Measurements from ENCODE around the gene CNDP1. TPM values are rescaled to one million over a fixed set of nuclear protein-coding genes. Genes with fewer than 3 reads are reported as not detected.

Gene CNDP1
- total RNA-seq, 1 experiment from 2014 or later: not detected

DNA sequence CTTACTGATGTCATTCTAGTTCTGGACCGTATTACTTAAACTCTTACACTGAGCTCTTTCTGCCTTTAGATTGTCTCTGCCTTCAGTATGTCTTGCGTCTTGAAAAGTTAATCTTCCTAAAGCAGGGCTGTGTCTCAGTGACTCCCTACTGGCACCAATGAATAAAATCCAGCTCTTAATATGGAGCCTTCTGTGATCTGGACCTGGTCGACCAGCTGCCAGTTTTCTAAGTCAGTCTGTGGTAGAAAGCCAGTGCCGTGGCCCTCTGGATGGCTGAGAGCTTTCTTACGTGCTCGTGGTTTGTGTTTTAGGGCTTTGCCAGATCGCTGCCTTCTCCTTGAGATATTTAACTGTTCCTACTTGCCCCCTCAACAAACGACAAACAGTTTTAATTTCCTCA, 90.2 kb downstream of the CNDP1 start:
- no peak for DNase-seq (ENCODE audit: low read depth)

DNA sequence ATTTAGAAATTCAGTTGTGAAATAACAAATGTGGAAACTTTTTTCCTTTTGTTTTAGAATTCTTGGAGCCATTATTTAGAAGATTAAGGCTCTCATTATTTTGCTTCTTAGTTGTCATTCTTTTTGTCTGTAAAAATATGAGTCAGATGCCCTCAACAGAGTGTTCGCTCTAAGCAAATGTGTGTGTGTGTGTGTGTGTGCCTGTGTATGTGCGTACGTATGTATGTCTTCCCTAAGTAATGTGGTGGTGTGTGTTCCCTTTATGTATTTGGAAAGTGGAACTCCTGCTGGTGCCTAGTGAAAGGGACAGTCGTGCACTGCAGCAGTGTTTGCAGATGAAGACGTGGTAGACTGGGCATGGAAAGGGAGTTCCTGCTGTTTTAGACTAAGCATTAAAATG, 90.9 kb downstream of the CNDP1 start:
- DNase-seq (ENCODE audit: low read depth): no peak

DNA sequence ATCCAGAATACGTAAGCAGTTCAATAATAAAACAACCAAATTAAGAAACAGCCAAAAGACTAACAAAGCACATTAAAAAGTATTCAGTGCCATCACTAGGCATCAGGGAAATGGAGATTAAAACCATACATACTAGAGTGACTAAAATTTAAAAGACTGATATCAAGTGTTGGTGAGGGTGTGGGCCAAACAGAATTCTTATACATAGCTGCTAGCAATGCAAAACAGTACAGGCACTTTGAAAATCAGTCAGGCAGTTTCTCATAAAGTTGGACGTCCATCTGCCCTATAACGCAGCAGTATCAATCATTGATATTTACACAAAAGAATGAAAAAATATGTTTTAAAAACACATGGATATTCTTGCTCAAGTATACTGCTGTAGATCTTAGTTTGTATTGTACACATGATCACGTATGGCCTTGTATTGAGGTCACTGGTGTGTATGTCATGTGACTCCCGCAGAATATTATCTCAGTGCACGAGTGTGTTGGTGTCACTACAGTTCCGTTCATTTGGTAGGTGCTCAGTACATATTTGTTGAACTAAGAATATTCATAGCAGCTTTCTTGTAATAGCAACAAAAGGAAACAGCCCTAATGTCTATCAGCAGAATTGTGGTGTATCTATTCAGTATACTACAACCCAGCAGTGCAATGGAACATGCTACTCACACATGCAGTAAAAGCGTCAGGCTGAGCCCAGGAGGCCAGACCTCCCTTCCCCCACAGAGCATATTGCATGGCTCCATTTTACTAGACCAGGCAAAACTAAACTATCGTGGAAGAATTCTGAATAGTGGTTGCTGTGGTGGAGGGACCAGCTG, 92.0 kb downstream of the CNDP1 start:
- no peak for DNase-seq (ENCODE audit: low read depth)

DNA sequence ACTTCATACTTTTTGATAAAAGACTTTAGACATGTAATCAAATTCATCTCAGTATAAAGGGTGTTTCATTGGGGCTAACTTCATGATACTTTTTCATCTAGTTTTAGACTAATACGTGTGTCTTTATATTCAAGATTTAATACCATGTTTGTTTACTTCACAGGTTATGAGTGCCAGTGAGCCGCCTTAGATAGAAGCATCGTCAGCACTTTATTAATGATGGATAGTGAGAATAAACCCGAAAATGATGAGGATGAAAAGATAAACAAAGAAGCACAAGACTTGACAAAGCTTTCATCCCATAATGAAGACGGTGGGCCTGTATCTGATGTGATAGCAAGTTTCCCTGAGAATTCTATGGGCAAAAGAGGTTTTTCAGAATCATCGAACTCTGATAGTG, 96.5 kb downstream of the CNDP1 start:
- no peak for DNase-seq (ENCODE audit: low read depth)

DNA sequence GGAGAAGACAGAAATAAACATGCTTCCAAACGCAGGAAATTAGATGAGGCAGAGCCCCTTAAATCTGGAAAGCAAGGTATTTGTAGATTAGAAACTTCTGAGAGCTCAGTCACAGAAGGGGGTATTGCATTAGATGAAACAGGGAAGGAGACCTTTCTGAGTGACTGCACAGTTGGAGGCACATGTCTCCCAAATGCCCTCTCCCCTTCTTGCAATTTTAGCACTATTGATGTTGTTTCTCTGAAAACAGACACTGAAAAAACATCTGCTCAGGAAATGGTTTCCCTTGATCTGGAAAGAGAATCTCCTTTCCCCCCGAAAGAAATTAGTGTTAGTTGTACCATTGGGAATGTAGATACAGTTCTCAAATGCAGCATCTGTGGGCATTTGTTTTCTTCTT, 96.9 kb downstream of the CNDP1 start:
- DNase-seq (ENCODE audit: low read depth): no peak

DNA sequence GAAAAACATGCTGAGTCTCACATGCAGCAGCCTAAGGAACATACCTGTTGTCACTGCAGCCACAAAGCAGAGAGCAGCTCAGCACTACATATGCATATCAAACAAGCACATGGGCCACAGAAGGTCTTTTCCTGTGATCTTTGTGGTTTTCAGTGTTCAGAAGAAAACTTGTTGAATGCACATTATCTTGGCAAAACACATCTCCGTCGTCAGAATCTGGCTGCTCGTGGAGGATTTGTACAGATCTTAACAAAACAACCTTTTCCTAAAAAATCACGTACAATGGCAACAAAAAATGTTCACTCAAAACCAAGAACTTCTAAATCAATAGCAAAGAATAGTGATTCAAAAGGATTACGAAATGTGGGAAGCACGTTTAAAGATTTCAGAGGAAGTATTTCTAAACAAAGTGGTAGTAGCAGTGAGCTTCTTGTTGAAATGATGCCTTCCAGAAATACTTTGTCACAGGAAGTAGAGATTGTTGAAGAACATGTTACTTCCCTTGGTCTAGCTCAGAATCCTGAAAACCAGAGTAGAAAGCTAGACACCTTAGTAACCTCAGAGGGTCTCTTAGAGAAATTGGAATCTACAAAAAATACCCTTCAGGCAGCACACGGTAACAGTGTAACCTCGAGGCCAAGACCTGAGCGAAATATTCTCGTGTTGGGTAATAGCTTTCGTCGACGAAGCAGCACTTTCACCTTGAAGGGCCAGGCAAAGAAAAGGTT, 97.5 kb downstream of the CNDP1 start:
- no peak for DNase-seq (ENCODE audit: low read depth)

DNA sequence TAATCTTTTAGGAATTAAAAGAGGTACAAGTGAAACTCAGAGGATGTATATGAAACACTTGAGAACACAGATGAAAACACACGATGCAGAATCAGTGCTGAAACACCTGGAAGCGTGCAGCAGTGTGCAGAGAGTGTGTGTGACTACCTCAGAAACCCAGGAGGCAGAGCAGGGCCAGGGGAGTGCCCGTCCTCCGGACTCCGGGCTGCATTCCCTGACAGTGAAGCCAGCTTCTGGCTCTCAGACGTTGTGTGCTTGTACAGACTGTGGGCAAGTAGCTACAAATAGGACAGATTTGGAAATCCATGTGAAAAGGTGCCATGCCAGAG, 98.0 kb downstream of the CNDP1 start:
- no peak for DNase-seq (ENCODE audit: low read depth)

DNA sequence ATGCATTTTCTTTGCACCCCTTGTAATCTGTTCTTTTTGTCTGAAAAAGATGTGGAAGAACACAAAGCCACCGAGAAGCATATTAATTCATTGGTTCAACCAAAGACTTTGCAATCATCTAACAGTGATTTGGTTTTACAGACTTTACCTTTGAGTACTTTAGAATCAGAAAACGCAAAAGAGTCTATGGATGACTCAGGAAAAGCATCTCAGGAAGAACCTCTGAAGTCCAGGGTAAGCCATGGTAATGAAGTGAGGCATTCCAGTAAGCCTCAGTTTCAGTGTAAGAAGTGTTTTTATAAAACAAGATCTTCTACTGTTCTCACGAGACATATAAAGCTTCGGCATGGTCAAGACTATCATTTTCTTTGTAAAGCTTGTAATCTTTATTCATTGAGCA, 98.6 kb downstream of the CNDP1 start:
- no peak for DNase-seq (ENCODE audit: low read depth)

DNA sequence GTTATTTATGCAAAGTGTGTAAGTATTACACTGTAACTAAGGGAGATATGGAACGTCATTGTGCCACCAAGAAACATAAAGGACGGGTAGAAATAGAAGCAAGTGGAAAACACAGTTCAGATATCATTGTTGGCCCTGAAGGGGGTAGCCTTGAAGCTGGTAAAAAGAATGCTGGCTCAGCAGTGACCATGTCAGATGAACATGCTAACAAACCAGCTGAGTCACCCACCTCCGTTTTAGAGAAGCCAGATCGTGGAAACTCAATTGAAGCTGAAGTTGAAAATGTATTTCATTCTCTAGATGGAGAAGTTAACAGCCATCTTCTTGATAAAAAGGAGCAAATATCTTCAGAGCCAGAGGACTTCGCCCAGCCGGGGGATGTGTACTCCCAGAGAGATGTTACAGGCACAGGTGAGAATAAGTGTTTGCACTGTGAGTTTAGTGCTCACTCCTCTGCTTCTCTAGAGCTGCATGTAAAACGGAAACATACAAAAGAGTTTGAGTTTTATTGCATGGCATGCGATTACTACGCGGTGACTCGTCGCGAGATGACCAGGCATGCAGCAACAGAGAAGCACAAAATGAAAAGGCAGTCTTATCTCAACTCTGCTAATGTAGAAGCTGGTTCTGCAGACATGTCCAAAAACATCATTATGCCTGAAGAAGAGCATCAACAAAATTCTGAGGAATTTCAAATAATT, 99.5 kb downstream of the CNDP1 start:
- peak; percentile 18 for DNase-seq (ENCODE audit: low read depth)

DNA sequence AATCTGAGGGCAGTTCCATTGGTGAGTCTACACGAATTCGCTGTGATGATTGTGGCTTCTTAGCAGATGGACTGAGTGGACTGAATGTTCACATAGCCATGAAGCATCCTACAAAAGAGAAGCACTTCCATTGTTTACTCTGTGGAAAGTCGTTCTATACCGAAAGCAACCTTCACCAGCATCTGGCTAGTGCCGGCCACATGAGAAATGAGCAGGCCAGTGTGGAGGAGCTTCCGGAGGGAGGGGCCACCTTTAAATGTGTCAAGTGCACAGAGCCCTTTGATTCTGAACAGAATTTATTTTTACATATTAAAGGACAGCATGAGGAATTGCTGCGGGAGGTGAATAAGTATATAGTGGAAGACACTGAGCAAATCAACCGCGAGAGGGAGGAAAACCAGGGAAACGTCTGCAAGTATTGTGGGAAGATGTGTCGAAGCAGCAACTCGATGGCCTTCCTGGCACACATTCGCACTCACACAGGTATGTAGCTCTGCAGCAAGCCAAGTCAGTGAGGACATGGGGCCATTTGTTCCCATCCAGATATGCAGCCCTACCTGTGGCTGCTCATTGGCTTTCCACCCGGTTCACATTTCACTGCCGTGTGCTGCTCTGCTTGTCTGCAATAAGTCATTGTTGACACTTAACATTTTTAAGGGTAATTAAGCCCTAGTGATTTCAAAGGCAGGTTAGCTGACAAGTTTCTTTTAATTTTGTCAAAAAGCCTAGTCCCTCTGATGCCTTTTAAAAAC, 101.1 kb downstream of the CNDP1 start:
- no peak for DNase-seq (ENCODE audit: low read depth)

Other genes with a start within 250 kb of the CNDP1 start
- 45.9 and 47.7 TPM in 2 replicates for gene CYB5A, start 242.5 kb upstream of the CNDP1 start, total RNA-seq (2014; rRNA removed; shearing (Covaris generic))
- not detected in 2 replicates for gene C18orf63, start 218.7 kb upstream of the CNDP1 start, total RNA-seq (2014; rRNA removed; shearing (Covaris generic))
- not detected in 2 replicates for gene DIPK1C, start 77.2 kb upstream of the CNDP1 start, total RNA-seq (2014; rRNA removed; shearing (Covaris generic))
- 28.6 and 32.2 TPM in 2 replicates for gene CNDP2, start 38.1 kb upstream of the CNDP1 start, total RNA-seq (2014; rRNA removed; shearing (Covaris generic))
- gene ZNF407, start 63.4 kb downstream of the CNDP1 start, total RNA-seq (2014; rRNA removed; shearing (Covaris generic)): 5.9 TPM in 2 replicates

Data from Daoy (cell line).